B cell (primary cell): ENCODE data around the gene PITX3.

Source experiments
- CTCF ChIP-seq: fragments of 200-600 bp; IDR thresholded peaks from one replicate; pipeline ENCODE4 v1.8.0; 2022; ENCODE audit warnings: antibody characterized with exemption, mild to moderate bottlenecking
- EZH2 ChIP-seq: IDR thresholded peaks from 2 replicates; pipeline ENCODE4 v1.6.1; 2012; ENCODE audit warnings: borderline replicate concordance, low read depth, mild to moderate bottlenecking, moderate library complexity, low read length; ENCODE audit not compliant: insufficient read depth, poor library complexity, severe bottlenecking

GRCh38 chr10:102287538-102287937 lies 46.2 kb upstream of the PITX3 start:
- TF ChIP-seq CTCF (no peak), EZH2 (no peak)
